GM12891 (cell line): ENCODE measurements around the gene LGALS9.
"Not testable (repeated sequence)": the region's sequence is repeated elsewhere in the genome, so short reads cannot be mapped to it uniquely, and the experiment has no call there.

ENCODE experiments used
- POLR2A ChIP-seq: IDR thresholded peaks from 2 replicates; pipeline ENCODE4 v1.6.1; 2011; ENCODE audit warnings: low read depth, low read length, control low read depth
- SPI1 ChIP-seq: IDR thresholded peaks from 2 replicates; pipeline ENCODE4 v1.6.1; 2011; ENCODE audit warnings: low read depth, low read length, control low read depth
- TAF1 ChIP-seq: IDR thresholded peaks from 2 replicates; pipeline ENCODE4 v1.6.1; 2011; ENCODE audit warnings: low read depth, low read length, control low read depth

- TF ChIP-seq SPI1, POLR2A, TAF1: not testable (repeated sequence)
Observed at GRCh38 chr17:27666270-27666669, 35.3 kb downstream of the LGALS9 start.
